ENCODE measurements around the gene MYH15.

DNA sequence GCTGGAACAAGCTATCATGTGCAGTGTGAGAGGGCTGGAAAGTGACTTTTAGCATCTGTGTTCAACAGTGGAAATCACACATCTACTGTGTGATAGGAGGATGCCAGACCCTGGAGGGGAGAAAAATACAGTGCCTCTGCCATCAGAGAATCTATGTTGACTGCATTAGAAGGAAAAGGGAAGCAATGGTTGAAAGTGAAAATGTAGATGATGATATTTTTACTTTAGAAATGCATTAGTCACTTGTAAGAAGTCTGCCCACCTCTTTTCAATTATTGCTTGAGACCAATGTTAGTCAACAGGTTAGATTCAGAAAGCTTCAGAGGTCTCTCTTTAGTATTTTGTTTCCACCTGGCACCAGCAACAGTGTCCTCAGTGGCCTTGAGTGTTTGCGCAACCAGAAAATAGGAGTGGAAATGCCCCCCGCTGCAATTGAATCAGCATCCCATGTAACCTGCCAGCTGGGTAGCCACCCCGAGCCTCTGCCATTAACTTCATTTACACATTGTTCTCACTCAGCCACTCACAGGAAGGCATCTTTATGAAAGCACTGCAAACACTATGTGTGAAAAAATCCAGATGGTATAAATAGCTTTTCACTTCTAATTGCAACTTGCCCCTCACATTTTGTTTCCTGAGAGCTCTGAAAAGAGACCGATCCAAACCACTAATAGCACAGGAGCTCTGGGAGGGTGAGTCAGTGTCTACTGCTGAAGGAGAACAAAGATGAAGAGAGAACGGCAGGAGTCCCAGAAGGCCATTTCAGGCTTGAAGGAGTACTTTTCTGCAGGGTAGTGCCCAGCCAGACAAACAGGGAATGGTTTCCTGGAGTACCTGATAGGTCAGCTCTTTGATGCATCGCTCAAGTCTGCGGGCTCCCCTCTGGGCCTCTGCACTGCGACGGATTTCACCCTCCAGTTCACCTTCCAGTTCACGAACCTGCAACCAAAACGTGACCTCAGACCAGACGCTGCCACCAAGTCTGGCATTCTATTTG is 122.0 kb downstream of the MYH15 start:
- TF ChIP-seq, protein P1, sequence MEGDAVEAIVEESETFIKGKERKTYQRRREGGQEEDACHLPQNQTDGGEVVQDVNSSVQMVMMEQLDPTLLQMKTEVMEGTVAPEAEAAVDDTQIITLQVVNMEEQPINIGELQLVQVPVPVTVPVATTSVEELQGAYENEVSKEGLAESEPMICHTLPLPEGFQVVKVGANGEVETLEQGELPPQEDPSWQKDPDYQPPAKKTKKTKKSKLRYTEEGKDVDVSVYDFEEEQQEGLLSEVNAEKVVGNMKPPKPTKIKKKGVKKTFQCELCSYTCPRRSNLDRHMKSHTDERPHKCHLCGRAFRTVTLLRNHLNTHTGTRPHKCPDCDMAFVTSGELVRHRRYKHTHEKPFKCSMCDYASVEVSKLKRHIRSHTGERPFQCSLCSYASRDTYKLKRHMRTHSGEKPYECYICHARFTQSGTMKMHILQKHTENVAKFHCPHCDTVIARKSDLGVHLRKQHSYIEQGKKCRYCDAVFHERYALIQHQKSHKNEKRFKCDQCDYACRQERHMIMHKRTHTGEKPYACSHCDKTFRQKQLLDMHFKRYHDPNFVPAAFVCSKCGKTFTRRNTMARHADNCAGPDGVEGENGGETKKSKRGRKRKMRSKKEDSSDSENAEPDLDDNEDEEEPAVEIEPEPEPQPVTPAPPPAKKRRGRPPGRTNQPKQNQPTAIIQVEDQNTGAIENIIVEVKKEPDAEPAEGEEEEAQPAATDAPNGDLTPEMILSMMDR (IDR thresholded peaks at IDR 0.05), result no peak
- no peak for TF ChIP-seq POLR2A (IDR thresholded peaks at IDR 0.05)
- no peak for TF ChIP-seq POLR2AphosphoS5 (IDR thresholded peaks at IDR 0.05)
